ENCODE results near the gene HDAC7. TPM values are rescaled to one million over a fixed set of nuclear protein-coding genes. Genes with fewer than 3 reads are reported as not detected.

HDAC7 gene
- 28.4 and 30.4 TPM in 2 replicates for total RNA-seq

GRCh38 chr12:47819896-47820630 is at the start of gene HDAC7:
Gene HDAC7, minus strand, starts transcription at chr12:47819903. Its CDS starts 118 bp downstream, at chr12:47819785.

GRCh38 chr12:47773062-47773857 is 46.4 kb downstream of the HDAC7 start, which contains the start of gene SLC48A1:
Gene SLC48A1, plus strand, starts transcription at chr12:47773238. Its CDS starts 67 bp downstream, at chr12:47773305.

DNA sequence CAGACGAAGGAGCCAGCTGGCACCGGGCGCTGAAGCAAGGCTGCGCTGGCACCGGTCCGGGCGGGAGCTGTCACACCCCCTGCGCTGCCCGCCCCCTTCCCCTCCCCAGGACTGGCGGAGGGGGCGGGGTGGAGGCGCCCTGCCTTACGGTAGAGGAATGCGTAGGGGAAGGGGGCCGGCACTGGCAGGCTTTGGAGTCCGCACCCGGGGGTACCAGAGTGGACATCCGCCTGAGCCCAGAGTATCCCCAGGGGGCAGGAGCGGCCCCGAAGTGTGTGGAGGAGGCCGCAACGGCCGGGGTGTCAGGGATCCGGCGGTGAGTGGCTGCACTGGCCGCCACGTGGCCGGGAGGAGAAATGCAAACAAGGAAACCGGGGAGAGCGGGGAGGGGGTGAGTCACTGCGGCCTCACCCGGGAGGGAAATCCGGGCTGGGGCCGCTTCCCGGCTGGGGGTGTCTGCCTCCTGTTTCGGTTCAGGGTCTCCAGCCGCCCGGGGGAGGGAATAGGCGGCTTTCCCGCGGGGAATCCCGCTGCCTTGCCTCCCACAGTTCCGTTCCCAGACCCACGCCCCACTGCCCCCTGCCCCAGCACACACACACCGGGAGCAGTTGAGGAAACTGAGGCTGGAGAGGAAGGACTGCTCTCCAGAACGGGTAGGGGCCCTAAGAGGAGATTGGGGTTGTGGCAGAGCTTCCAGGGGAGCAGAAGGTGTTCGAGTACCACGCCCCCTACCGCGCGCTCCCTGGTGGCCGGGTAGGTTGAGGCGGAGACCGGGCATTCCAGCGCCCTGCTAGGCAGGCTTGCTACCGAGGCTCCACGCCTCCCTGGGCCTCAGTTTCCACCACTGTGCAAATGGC is 60.6 kb downstream of the HDAC7 start, which contains the start of gene RAPGEF3:
Gene RAPGEF3, minus strand, starts transcription at position 47 of the 857 bp plus-strand sequence. CDS start 324 bp downstream, outside the sequence.

Other genes with a start within 250 kb of the HDAC7 start
- gene RPAP3, start 113.9 kb downstream of the HDAC7 start, total RNA-seq: 7.5 and 12.1 TPM in 2 replicates
- under 0.01 and 0.11 TPM in 2 replicates for gene ENDOU, start 94.4 kb downstream of the HDAC7 start, total RNA-seq
- gene RAPGEF3, start 61.0 kb downstream of the HDAC7 start, total RNA-seq: 8.3 and 11.0 TPM in 2 replicates
- 8.0 and 10.1 TPM in 2 replicates for gene SLC48A1, start 46.7 kb downstream of the HDAC7 start, total RNA-seq
- gene VDR, start 85.1 kb upstream of the HDAC7 start, total RNA-seq: under 0.01 and 0.11 TPM in 2 replicates
- 33.8 and 36.4 TPM in 2 replicates for gene TMEM106C, start 143.7 kb upstream of the HDAC7 start, total RNA-seq
- gene COL2A1, start 184.6 kb upstream of the HDAC7 start, total RNA-seq: not detected in 2 replicates